DND-41 (cell line): ENCODE results near the gene KIF21A.

Experiments used
- ATAC-seq: fragments of 200-7000 bp; cut with Tn5 transposase; 3 replicates; pipeline ENCODE4 v1.9.1; 2021; ENCODE audit warnings: low read depth; ENCODE audit not compliant: insufficient read depth
- DNase-seq: peaks from one replicate; pipeline ENCODE4 v3.0.0-alpha.2; 2020
- H2AFZ ChIP-seq: 2 replicates; pipeline ENCODE4 v1.6.0; 2012; ENCODE audit warnings: low read depth, low read length
- H3K27ac ChIP-seq: 2 replicates; pipeline ENCODE4 v1.5.1; 2012; ENCODE audit warnings: low read length, inconsistent platforms
- H3K27me3 ChIP-seq: fragments of 200-600 bp; sonication (generic); 2 replicates; pipeline ENCODE4 v1.6.0; 2012; ENCODE audit warnings: low read length, mild to moderate bottlenecking, inconsistent platforms; ENCODE audit not compliant: insufficient read depth, poor library complexity
- H3K36me3 ChIP-seq: 2 replicates; pipeline ENCODE4 v1.5.1; 2012; ENCODE audit warnings: low read length, inconsistent platforms; ENCODE audit not compliant: insufficient read depth
- H3K4me1 ChIP-seq: 2 replicates; pipeline ENCODE4 v1.5.1; 2012; ENCODE audit warnings: mild to moderate bottlenecking, low read length; ENCODE audit not compliant: insufficient read depth
- H3K4me2 ChIP-seq: 2 replicates; pipeline ENCODE4 v1.6.0; 2012; ENCODE audit warnings: mild to moderate bottlenecking, moderate library complexity, low read length, inconsistent platforms; ENCODE audit not compliant: insufficient read depth
- H3K4me3 ChIP-seq, 2 experiments: fragments of 200-600 bp in 1 of 2; shearing (Covaris generic) in 1 of 2; 2 replicates each; pipeline ENCODE4 v1.5.1; 2012 to 2016; ENCODE audit warnings: inconsistent platforms in 2 of 2, low read length in 2 of 2, mild to moderate bottlenecking in 2 of 2, low read depth in 1 of 2, moderate library complexity in 1 of 2
- H3K79me2 ChIP-seq: 2 replicates; pipeline ENCODE4 v1.6.0; 2012; ENCODE audit warnings: low read length, inconsistent platforms; ENCODE audit not compliant: insufficient read depth
- H3K9ac ChIP-seq: 2 replicates; pipeline ENCODE4 v1.6.0; 2012; ENCODE audit warnings: low read depth, mild to moderate bottlenecking, inconsistent platforms, low read length, moderate library complexity
- H3K9me3 ChIP-seq: 2 replicates; pipeline ENCODE4 v1.5.1; 2012; ENCODE audit warnings: low read length, moderate library complexity, mild to moderate bottlenecking, inconsistent platforms; ENCODE audit not compliant: insufficient read depth, severe bottlenecking
- H4K20me1 ChIP-seq: 2 replicates; pipeline ENCODE4 v1.6.0; 2012; ENCODE audit warnings: low read length; ENCODE audit not compliant: insufficient read depth
- CTCF ChIP-seq: IDR thresholded peaks from 2 replicates; pipeline ENCODE4 v1.5.1; 2012; ENCODE audit warnings: borderline replicate concordance, low read length, moderate library complexity, mild to moderate bottlenecking; ENCODE audit not compliant: poor library complexity, severe bottlenecking; ENCODE audit errors: extremely low read depth
- EZH2 ChIP-seq: IDR thresholded peaks from 3 replicates; pipeline ENCODE4 v1.6.1; 2012; ENCODE audit warnings: borderline replicate concordance, low read depth, mild to moderate bottlenecking, moderate library complexity, low read length, inconsistent platforms; ENCODE audit not compliant: severe bottlenecking

KIF21A gene

GRCh38 chr12:39355841-39356240, 87.1 kb downstream of the KIF21A start:
- no peak overlapping the region for H3K9ac ChIP-seq
- no peak overlapping the region for H2AFZ ChIP-seq
- H3K4me1 ChIP-seq: no peaks in the 10 kb centered on the region
- ATAC-seq (no peak), DNase-seq (no peak)
- H3K4me3 ChIP-seq: no peak overlapping the region
- H3K9me3 ChIP-seq: no peaks in the 10 kb centered on the region
- no peak overlapping the region for H3K27ac ChIP-seq
- no peaks in the 10 kb centered on the region for H3K27me3 ChIP-seq
- H4K20me1 ChIP-seq: no peaks in the 10 kb centered on the region
- H3K36me3 ChIP-seq: no peaks in the 10 kb centered on the region
- TF ChIP-seq CTCF (no peak), EZH2 (no peak)
- no peak overlapping the region for H3K4me2 ChIP-seq
- no peaks in the 10 kb centered on the region for H3K79me2 ChIP-seq

DNA sequence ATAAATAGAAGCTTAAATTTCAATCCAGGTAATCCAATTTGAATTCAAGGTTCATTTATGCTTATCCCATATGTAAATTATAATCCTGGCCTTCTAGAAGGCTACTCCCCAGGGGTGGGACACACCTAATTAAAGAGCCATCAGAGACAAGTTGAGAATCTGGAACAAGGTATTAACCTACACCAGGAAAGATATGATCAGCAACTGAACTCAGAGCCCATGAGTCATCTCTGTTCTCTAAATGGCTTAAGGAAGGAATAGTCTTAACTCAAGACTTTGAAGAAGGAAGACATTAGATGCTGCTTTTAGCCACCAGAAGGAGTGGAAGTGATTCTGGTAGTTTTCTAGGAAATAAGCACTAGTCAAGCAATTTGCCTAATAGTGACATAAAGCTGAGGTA, 88.0 kb downstream of the KIF21A start:
- Histone ChIP-seq H3K79me2 (no peaks in the 10 kb centered on the region), H3K4me3 (no peak overlapping the region), H3K27me3 (no peaks in the 10 kb centered on the region), H4K20me1 (no peaks in the 10 kb centered on the region), H3K36me3 (no peaks in the 10 kb centered on the region), H3K9ac (no peak overlapping the region), H3K4me2 (no peak overlapping the region), H3K9me3 (no peaks in the 10 kb centered on the region), H3K27ac (no peak overlapping the region), H2AFZ (no peak overlapping the region), H3K4me1 (no peaks in the 10 kb centered on the region)
- ATAC-seq (no peak), DNase-seq (no peak)
- TF ChIP-seq EZH2 (no peak), CTCF (no peak)

- no peak overlapping the region for H3K4me3 ChIP-seq
- H3K4me1 ChIP-seq: no peaks in the 10 kb centered on the region
- no peak overlapping the region for H3K4me2 ChIP-seq
- DNase-seq: no peak
- H2AFZ ChIP-seq: no peak overlapping the region
- H4K20me1 ChIP-seq: no peaks in the 10 kb centered on the region
- TF ChIP-seq EZH2 (no peak), CTCF (no peak)
- no peaks in the 10 kb centered on the region for H3K79me2 ChIP-seq
- no peak for ATAC-seq
- no peaks in the 10 kb centered on the region for H3K36me3 ChIP-seq
- H3K9me3 ChIP-seq: no peaks in the 10 kb centered on the region
- H3K9ac ChIP-seq: no peak overlapping the region
- H3K27ac ChIP-seq: no peak overlapping the region
- no peaks in the 10 kb centered on the region for H3K27me3 ChIP-seq
These were observed 90.4 kb downstream of the KIF21A start for GRCh38 chr12:39352471-39353017.

DNA sequence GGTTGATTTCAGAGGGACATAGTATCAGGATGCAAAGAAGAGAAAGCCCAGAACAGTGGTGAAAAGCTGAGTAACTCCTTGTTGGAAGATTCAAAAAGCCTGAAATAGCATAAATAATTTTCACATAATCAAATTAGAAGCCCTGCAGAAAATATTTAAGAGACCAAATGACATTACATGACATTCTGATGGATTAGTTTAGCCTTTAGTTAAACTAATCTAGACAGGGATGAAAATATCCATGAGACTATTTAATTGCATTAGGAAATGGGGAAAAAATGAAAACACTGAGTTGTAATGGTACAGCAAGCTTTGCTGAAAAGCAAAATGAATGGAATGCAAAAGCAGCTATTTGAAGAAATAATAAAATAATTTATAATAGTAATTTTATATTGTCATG, 91.8 kb downstream of the KIF21A start:
- no peak overlapping the region for H3K4me3 ChIP-seq
- H3K9me3 ChIP-seq: no peaks in the 10 kb centered on the region
- H3K9ac ChIP-seq: no peak overlapping the region
- H3K27ac ChIP-seq: no peak overlapping the region
- H3K4me2 ChIP-seq: no peak overlapping the region
- H3K4me1 ChIP-seq: no peaks in the 10 kb centered on the region
- H2AFZ ChIP-seq: no peak overlapping the region
- no peak for ATAC-seq
- no peak for DNase-seq
- no peaks in the 10 kb centered on the region for H3K36me3 ChIP-seq
- TF ChIP-seq CTCF (no peak), EZH2 (no peak)
- no peaks in the 10 kb centered on the region for H4K20me1 ChIP-seq
- H3K79me2 ChIP-seq: no peaks in the 10 kb centered on the region
- H3K27me3 ChIP-seq: no peaks in the 10 kb centered on the region
